Kidney epithelial cell (primary cell): ENCODE measurements around the gene DGKB. TPM values are rescaled to one million over a fixed set of nuclear protein-coding genes. Genes with fewer than 3 reads are reported as not detected.

Experiments used
- DNase-seq: peaks from one replicate; pipeline ENCODE4 v3.0.0-alpha.2; 2010; ENCODE audit warnings: low read depth
- H3K27me3 ChIP-seq: 2 replicates; pipeline ENCODE4 v1.6.0; 2011; ENCODE audit warnings: low read length; ENCODE audit not compliant: control insufficient read depth, insufficient read depth
- H3K36me3 ChIP-seq: 2 replicates; pipeline ENCODE4 v1.5.1; 2011; ENCODE audit warnings: low read length; ENCODE audit not compliant: control insufficient read depth, insufficient read depth
- H3K4me3 ChIP-seq: 2 replicates; pipeline ENCODE4 v1.5.1; 2011; ENCODE audit warnings: low read depth, mild to moderate bottlenecking, control low read depth, low read length
- CTCF ChIP-seq: IDR thresholded peaks from 2 replicates; pipeline ENCODE4 v1.5.1; 2011; ENCODE audit warnings: mild to moderate bottlenecking, moderate library complexity, low read length, control low read depth, inconsistent platforms; ENCODE audit not compliant: insufficient read depth, poor library complexity, severe bottlenecking
- total RNA-seq: library from RNA; depleted of rRNA; stranded (reverse); fragments of >200 nt; gene quantifications from 2 replicates; pipeline ENCODE4 v1.2.3, GENCODE V29; 2015

DGKB gene
- total RNA-seq, 1 donor from 2014 or later: not detected

DNA sequence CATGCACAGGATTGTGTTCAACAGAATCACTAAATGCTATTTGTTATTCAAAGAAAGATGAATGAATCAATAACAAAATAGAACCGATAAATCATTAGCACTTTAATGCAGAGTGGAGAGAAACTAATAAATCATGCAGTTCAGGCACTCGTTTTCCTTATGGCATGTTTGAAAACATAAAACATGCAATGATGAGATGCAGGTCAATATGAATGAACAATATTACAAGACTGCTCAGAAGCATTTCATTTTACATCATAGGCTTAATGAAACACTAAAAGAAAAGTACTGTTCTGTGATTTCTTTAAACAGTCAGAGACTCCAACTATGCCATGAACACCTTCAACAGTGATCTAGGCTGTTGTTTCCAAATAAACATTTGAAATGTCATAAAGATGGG lies 755.0 kb downstream of the DGKB start:
- TF ChIP-seq CTCF: no peak
- no peaks in the 10 kb centered on the region for H3K27me3 ChIP-seq

DNA sequence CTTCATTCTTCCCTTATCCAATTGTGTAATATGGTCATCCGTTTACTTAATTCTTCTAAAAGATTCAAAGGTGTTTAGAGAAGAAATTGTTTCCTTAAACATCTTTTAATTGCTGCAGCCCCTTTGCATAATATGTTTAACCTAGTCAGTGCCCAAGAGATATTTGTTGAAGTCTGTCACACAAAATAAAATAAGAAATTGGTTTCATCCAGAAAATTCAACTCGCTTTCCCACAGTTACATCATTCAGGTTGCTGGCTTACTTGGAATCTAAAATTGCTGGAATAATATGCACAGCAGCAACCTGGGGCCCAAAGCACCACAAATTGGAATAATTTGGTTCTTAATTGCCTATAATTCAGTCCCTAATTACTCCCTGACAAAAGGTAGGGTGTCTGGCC lies 758.0 kb downstream of the DGKB start:
- DNase-seq: no peak
- Histone ChIP-seq H3K36me3 (no peaks in the 10 kb centered on the region), H3K27me3 (no peaks in the 10 kb centered on the region), H3K4me3 (no peak overlapping the region)
- TF ChIP-seq CTCF: no peak

More for the DNA sequence above, 755.0 kb downstream of the DGKB start:
- Histone ChIP-seq H3K36me3 (no peaks in the 10 kb centered on the region), H3K4me3 (no peak overlapping the region)
- no peak for DNase-seq

- no peaks in the 10 kb centered on the region for H3K27me3 ChIP-seq
- TF ChIP-seq CTCF: no peak
- no peaks in the 10 kb centered on the region for H3K36me3 ChIP-seq
- H3K4me3 ChIP-seq: no peak overlapping the region
- no peak for DNase-seq
Measured at GRCh38 chr7:14144109-14144508, 758.4 kb downstream of the DGKB start.

- no peak for TF ChIP-seq CTCF
- Histone ChIP-seq H3K36me3 (no peaks in the 10 kb centered on the region), H3K27me3 (no peaks in the 10 kb centered on the region), H3K4me3 (no peak overlapping the region)
- no peak for DNase-seq
Measured at GRCh38 chr7:14137676-14138075, 764.9 kb downstream of the DGKB start.

DNA sequence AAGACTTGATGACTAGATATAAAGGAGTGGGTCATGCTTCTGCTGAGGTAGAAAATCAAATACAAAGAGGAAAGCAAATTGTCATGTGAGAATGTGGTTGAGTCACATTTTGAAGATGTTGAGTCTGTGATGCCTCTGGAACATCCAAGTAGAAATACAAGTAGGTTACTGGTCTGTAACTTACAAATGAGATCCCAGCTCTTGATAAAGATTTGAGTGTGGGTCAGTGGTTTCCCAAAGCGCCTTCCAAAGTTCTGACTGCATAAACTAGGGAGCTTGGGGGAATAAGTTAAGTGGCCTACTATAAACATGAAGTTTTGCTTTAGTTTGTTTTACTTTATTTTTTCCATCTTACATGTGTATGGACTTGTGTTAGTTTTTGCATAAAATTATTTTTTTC lies 768.8 kb downstream of the DGKB start:
- TF ChIP-seq CTCF: no peak
- Histone ChIP-seq H3K4me3 (no peak overlapping the region), H3K36me3 (no peaks in the 10 kb centered on the region)

DNA sequence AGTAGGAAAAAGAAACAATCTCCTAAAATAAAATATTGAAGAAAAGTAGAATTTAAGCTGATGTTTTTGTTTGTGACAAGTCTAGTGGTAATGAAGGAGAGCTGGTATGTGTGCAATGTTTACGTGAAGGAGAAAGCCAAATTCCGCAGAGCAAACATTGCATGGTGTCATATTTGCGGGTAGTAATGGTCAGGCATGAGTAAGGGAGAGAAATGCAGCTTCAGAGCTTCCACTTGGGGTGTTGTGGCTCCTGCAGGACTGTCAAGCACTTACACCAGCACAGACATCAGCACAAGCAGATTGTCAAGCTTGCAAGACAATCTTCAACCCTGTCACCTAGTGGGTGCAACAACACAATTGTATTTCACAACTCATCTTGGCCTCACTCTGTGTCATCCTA lies 776.6 kb downstream of the DGKB start:
- no peaks in the 10 kb centered on the region for H3K27me3 ChIP-seq
- peak; percentile 18 for TF ChIP-seq CTCF
- peak; percentile 10 for DNase-seq

More for the DNA sequence above, 768.8 kb downstream of the DGKB start:
- DNase-seq: no peak
- H3K27me3 ChIP-seq: no peaks in the 10 kb centered on the region

More for the DNA sequence above, 776.6 kb downstream of the DGKB start:
- no peak overlapping the region for H3K4me3 ChIP-seq
- no peaks in the 10 kb centered on the region for H3K36me3 ChIP-seq
